K562 (cell line): Measurements from ENCODE around the gene AQP5. TPM values are rescaled to one million over a fixed set of nuclear protein-coding genes. Genes with fewer than 3 reads are reported as not detected.

Experiments used
- ATAC-seq: fragments of 200-7000 bp; cut with Tn5 transposase; 3 replicates; pipeline ENCODE4 v1.9.1; 2020; ENCODE audit warnings: moderate library complexity
- BruUV-seq: library from RNA; stranded (reverse); fragments of 400-500 nt; replicated peaks from 2 replicates; lab custom pipeline; 2021; lab: Mats Ljungman, UMichigan
- CTCF ChIA-PET: fragments of 300-600 bp; formaldehyde crosslinking; extraction: SDS; loops from one replicate; lab custom pipeline; 2021; ENCODE audit warnings: low intra/inter-chr PET ratio; lab: Yijun Ruan, JAX
- POLR2A ChIA-PET: fragments of 300-600, 350-650 bp; sonication (Branson Sonifier 250); formaldehyde crosslinking; extraction: SDS; loops from one replicate; lab custom pipeline; 2021; ENCODE audit warnings: antibody characterized with exemption, inconsistent platforms; lab: Yijun Ruan, JAX
- DNase-seq, 4 experiments: peaks; one replicate each; pipeline versions ENCODE4 v3.0.0 to v3.0.0-alpha.2; 2011 to 2018; ENCODE audit warnings: low spot score in 3 of 4, mixed read lengths in 3 of 4; ENCODE audit errors: extremely low read depth in 1 of 4
- FAIRE-seq: peaks from 2 replicates; lab custom pipeline; 2011; peaks lifted over from hg19 to GRCh38; lab: Jason Lieb, UNC
- H2AFZ ChIP-seq: 2 replicates; pipeline ENCODE4 v1.6.0; 2011; ENCODE audit warnings: low read depth, low read length, control low read depth, inconsistent platforms
- H3K27ac ChIP-seq: fragments of 200-600 bp; 3 replicates; pipeline ENCODE4 v1.8.0; 2011; ENCODE audit warnings: low read depth, mild to moderate bottlenecking, control low read depth, inconsistent platforms, low read length, moderate library complexity, mixed read lengths; ENCODE audit errors: extremely low read depth
- H3K27me3 ChIP-seq, 2 experiments: fragments of 300-600 bp in 1 of 2; 2 replicates in 1 of 2; 3 replicates in 1 of 2; pipeline versions ENCODE4 v1.6.0 to v1.8.0; 2011; ENCODE audit warnings: inconsistent platforms in 2 of 2, low read length in 2 of 2, mild to moderate bottlenecking in 1 of 2, mixed read lengths in 1 of 2, moderate library complexity in 1 of 2; ENCODE audit not compliant: control insufficient read depth in 2 of 2, insufficient read depth in 2 of 2
- H3K36me3 ChIP-seq: fragments of 300-600 bp; 3 replicates; pipeline ENCODE4 v1.8.0; 2011; ENCODE audit warnings: mild to moderate bottlenecking, low read length, inconsistent platforms; ENCODE audit not compliant: control insufficient read depth, insufficient read depth
- H3K4me1 ChIP-seq, 2 experiments: fragments of 200-600 bp in 1 of 2; replicated peaks in 1 of 2; 2 replicates in 1 of 2; 3 replicates in 1 of 2; pipeline versions ENCODE4 v1.5.1 to v1.8.0; 2011; ENCODE audit warnings: inconsistent platforms in 2 of 2, low read length in 2 of 2, mild to moderate bottlenecking in 1 of 2, mixed read lengths in 1 of 2, moderate library complexity in 1 of 2; ENCODE audit not compliant: control insufficient read depth in 2 of 2, insufficient read depth in 2 of 2
- H3K4me2 ChIP-seq: 2 replicates; pipeline ENCODE4 v1.6.1; 2011; ENCODE audit warnings: low read length, control low read depth, inconsistent platforms, mixed read lengths; ENCODE audit not compliant: insufficient read depth
- H3K4me3 ChIP-seq: fragments of 200-600 bp; sonication (generic), shearing (Covaris generic); 2 replicates; pipeline ENCODE4 v1.5.1; 2016; ENCODE audit warnings: control low read depth, inconsistent platforms
- H3K79me2 ChIP-seq: fragments of 200-600 bp; 3 replicates; pipeline ENCODE4 v1.8.0; 2011; ENCODE audit warnings: low read length, inconsistent platforms; ENCODE audit not compliant: control insufficient read depth, insufficient read depth
- H3K9ac ChIP-seq, 2 experiments: 2 replicates each; pipeline versions ENCODE4 v1.6.0 to v1.6.1; 2011; ENCODE audit warnings: low read depth in 2 of 2, low read length in 2 of 2, control low read depth in 1 of 2, inconsistent platforms in 1 of 2, mild to moderate bottlenecking in 1 of 2, mixed read lengths in 1 of 2; ENCODE audit not compliant: insufficient read depth in 1 of 2
- H3K9me1 ChIP-seq: one replicate; pipeline ENCODE4 v1.6.0; 2011; ENCODE audit warnings: inconsistent platforms, mild to moderate bottlenecking, low read length, moderate library complexity; ENCODE audit not compliant: control insufficient read depth, insufficient read depth
- H3K9me3 ChIP-seq: replicated peaks from 2 replicates; pipeline ENCODE4 v1.5.1; 2011; ENCODE audit warnings: low read depth, low read length, inconsistent platforms; ENCODE audit not compliant: control insufficient read depth, insufficient read depth
- H4K20me1 ChIP-seq: replicated peaks from 2 replicates; pipeline ENCODE4 v1.6.1; 2011; ENCODE audit warnings: low read length, inconsistent platforms, mixed read lengths; ENCODE audit not compliant: control insufficient read depth, insufficient read depth
- ATF7 ChIP-seq: fragments of 450-650 bp; IDR thresholded peaks from 2 replicates; pipeline ENCODE4 v1.7.1; 2014; ENCODE audit warnings: mild to moderate bottlenecking, moderate library complexity
- EP400 ChIP-seq: fragments of 450-650 bp; IDR thresholded peaks from 2 replicates; pipeline ENCODE4 v1.6.1; 2017; ENCODE audit warnings: antibody characterized with exemption, mild to moderate bottlenecking, moderate library complexity
- FOXK2 ChIP-seq, 2 experiments: fragments of 450-650 bp; IDR thresholded peaks in 1 of 2; conservative IDR thresholded peaks in 1 of 2; 2 replicates each; pipeline ENCODE4 v1.6.1; 2016; ENCODE audit warnings: low read depth in 2 of 2, mild to moderate bottlenecking in 1 of 2
- ZNF384 ChIP-seq: IDR thresholded peaks from 2 replicates; pipeline ENCODE4 v1.6.1; 2012; ENCODE audit warnings: low read depth, low read length, improper control_type of control experiment
- WGBS: fragments of 100-300 bp; shearing (Covaris generic); methylation state at CpG from one replicate; pipeline ENCODE4 v1.1.6; 2016; ENCODE audit warnings: low coverage, mixed read lengths; ENCODE audit not compliant: insufficient coverage; ENCODE audit errors: missing lambda C conversion rate; 5-methylcytosine and 5-hydroxymethylcytosine counted together
- in situ Hi-C: fragments of 300-500 bp; cut with MboI; formaldehyde crosslinking; loops from 4 replicates; pipeline ENCODE4 v1.15.0; 2018; ENCODE audit warnings: inconsistent platforms, mixed read lengths
- intact Hi-C: fragments of 100-400 bp; cut with micrococcal nuclease; formaldehyde crosslinking; loops from 2 replicates; pipeline ENCODE4 v1.14.2; 2022
- polyA plus RNA-seq, 8 experiments: library from polyadenylated mRNA; depleted of rRNA in 4 of 8; stranded (reverse) in 5 of 8; unstranded in 3 of 8; fragments of >200 nt; fragmentation: Nextera tagmentation in 2 of 8; fragmentation: Illumina TruSeq in 1 of 8; extraction: Ambion mirVana in 2 of 8; extraction: Trizol in 1 of 8; gene quantifications; 2 replicates each; pipeline versions ENCODE4 v1.2.1 to v1.2.3, GENCODE V29; 2011 to 2014; ENCODE audit warnings: inconsistent platforms in 1 of 8, missing spikeins in 1 of 8
- total RNA-seq, 7 experiments: library from RNA; depleted of rRNA in 6 of 7; stranded (reverse); fragments of >200 nt in 6 of 7; fragmentation: Illumina TruSeq in 2 of 7; extraction: Trizol in 2 of 7; gene quantifications; 2 replicates each; pipeline versions ENCODE4 v1.2.1 to v1.2.3, GENCODE V29; 2011 to 2021; ENCODE audit warnings: low replicate concordance in 1 of 7
- TF ChIP-seq, protein P1 (sequence below): sonication (generic); formaldehyde crosslinking; IDR thresholded peaks from 2 replicates; pipeline ENCODE4 v1.8.0; 2022; ENCODE audit warnings: mild to moderate bottlenecking, low read depth, missing genetic modification reagents
- TF ChIP-seq, protein P2 (sequence below), 3 experiments: fragments of 200-800 bp in 1 of 3; sonication (Bioruptor generic) in 1 of 3; sonication (generic) in 1 of 3; formaldehyde crosslinking in 1 of 3; IDR thresholded peaks; 2 replicates each; pipeline versions ENCODE4 v1.6.1 to v1.8.0; 2016 to 2022; ENCODE audit warnings: mild to moderate bottlenecking in 2 of 3, missing compliant biosample characterization in 2 of 3, missing genetic modification characterization in 2 of 3, missing genetic modification reagents in 1 of 3

Gene AQP5
- total and polyA plus RNA-seq, 9 of the 15 experiments (the other 6 are each of a cell fraction or from before 2014, with no cell fraction given): not detected

DNA sequence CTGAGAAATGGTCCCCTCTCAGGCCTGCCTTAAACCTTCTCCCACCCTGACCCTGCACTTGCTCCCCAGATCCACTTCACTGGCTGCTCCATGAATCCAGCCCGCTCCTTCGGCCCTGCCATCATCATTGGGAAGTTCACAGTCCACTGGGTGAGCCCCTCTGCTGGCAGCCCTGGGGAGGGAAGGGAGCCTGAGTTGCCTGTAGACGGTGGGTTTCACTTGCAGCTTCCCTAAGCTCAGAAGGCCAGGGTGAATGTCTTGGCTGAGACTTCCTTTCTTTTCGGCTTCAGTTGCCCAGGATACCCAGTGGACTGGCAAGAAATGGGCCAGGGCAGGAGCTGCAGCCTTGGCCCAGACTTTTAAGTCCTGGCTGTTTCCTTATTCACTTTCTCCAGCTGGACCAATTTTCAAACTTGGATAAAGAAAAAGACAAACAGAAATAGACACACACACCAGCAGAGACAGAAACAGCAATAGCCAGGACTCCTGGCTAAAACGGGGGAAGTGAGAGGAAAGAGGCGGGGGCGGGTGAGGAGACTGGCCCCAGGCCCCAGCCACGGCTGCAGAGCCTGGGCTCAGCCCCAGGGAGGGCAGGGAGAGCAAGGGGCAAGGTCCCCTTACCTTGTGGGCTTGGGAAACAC, 13.1 kb downstream of the AQP5 start:
- H3K27me3 ChIP-seq: peaks cover 18 to 45% of the 10 kb centered on the region in 2 experiments; a peak in 4 of 5 replicates
- no peaks in the 10 kb centered on the region for H3K79me2 ChIP-seq
- no TSS peak for BruUV-seq
- no peak overlapping the region for H2AFZ ChIP-seq
- 0 out of 4 replicates have a peak overlapping the region, but pooled peaks of 1 of the 2 experiments have one; percentile 50 for H3K9ac ChIP-seq
- FAIRE-seq: no peak
- DNase-seq: no peak
- no peak overlapping the region for H3K27ac ChIP-seq
- H3K36me3 ChIP-seq: no peaks in the 10 kb centered on the region
- intact Hi-C loops (no loop called here), in situ Hi-C loops (loop anchor here (5.0 kb wide), 1 partner anchor 93 kb away; no protein-coding TSS in a partner anchor)
- ChIA-PET CTCF (interaction anchor here (0.6 to 1.5 kb wide), 5 partner anchors 81 to 978 kb away, joined by 3 to 5 read pairs (median 4); no protein-coding TSS in a partner anchor), POLR2A (interaction anchor here (0.7 to 1.0 kb wide), 4 partner anchors 8 to 201 kb away, joined by 3 to 5 read pairs (median 4); no protein-coding TSS in a partner anchor)
- H3K9me1 ChIP-seq: no peaks in the 10 kb centered on the region
- peaks cover 0 to 31% of the 10 kb centered on the region in 2 experiments; a peak in 2 of 5 replicates for H3K4me1 ChIP-seq
- H3K9me3 ChIP-seq: no peaks in the 10 kb centered on the region
- no peak overlapping the region for H3K4me3 ChIP-seq
- 25% methylated on average over 6 of the region's 8 CpGs for WGBS
- H3K4me2 ChIP-seq: no peak overlapping the region
- peaks cover 14% of the 10 kb centered on the region for H4K20me1 ChIP-seq
- ATAC-seq: no peak
- TF ChIP-seq, protein P1, sequence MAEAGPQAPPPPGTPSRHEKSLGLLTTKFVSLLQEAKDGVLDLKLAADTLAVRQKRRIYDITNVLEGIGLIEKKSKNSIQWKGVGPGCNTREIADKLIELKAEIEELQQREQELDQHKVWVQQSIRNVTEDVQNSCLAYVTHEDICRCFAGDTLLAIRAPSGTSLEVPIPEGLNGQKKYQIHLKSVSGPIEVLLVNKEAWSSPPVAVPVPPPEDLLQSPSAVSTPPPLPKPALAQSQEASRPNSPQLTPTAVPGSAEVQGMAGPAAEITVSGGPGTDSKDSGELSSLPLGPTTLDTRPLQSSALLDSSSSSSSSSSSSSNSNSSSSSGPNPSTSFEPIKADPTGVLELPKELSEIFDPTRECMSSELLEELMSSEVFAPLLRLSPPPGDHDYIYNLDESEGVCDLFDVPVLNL (CRISPR knock-in tag): no peak
- TF ChIP-seq ATF7 (peak; percentile 1; the same call in 1 of the 2 replicates), FOXK2 (conservative IDR thresholded peaks at IDR 0.05 in 1 of 2, IDR thresholded peaks at IDR 0.05 in 1 of 2; ENCODE audit: low read depth in 2 of 2) (no peak), EP400 (no peak), ZNF384 (no peak)
- TF ChIP-seq, protein P2, sequence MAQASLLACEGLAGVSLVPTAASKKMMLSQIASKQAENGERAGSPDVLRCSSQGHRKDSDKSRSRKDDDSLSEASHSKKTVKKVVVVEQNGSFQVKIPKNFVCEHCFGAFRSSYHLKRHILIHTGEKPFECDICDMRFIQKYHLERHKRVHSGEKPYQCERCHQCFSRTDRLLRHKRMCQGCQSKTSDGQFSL (CRISPR knock-in tag; IDR thresholded peaks at IDR 0.05): no peak
- TF ChIP-seq, protein P2 (tag; IDR thresholded peaks at IDR 0.05): no peak
